MV-4-11 (cell line): ENCODE measurements around the gene FAM20C.
A peak's percentile ranks its signal among the peaks of the same experiment; 100 is the strongest.
"Not testable (repeated sequence)": the region's sequence is repeated elsewhere in the genome, so short reads cannot be mapped to it uniquely, and the experiment has no call there.

Experiments used
- DNase-seq: peaks from one replicate; lab custom pipeline; 2025; lab: John Stamatoyannopoulos, UW

Gene FAM20C

GRCh38 chr7:173209-173918, 19.0 kb upstream of the FAM20C start:
- no peak for DNase-seq

GRCh38 chr7:174716-175115, 17.7 kb upstream of the FAM20C start:
- DNase-seq = no peak

- DNase-seq = no peak
These were observed 16.4 kb upstream of the FAM20C start for GRCh38 chr7:175955-176354.

- DNase-seq = no peak
These were observed 16.0 kb upstream of the FAM20C start for GRCh38 chr7:176381-176780.

GRCh38 chr7:176786-177459, 15.4 kb upstream of the FAM20C start:
- no peak for DNase-seq

GRCh38 chr7:178444-178843, 13.9 kb upstream of the FAM20C start:
- peak; percentile 58 for DNase-seq

GRCh38 chr7:179209-179681, 13.1 kb upstream of the FAM20C start:
- peak; percentile 69 for DNase-seq

- no peak for DNase-seq
These were observed 12.2 kb upstream of the FAM20C start for GRCh38 chr7:179948-180694.

- no peak for DNase-seq
These were observed 10.6 kb upstream of the FAM20C start for GRCh38 chr7:181738-182137.

- not testable (repeated sequence) for DNase-seq
These were observed 9.9 kb upstream of the FAM20C start for GRCh38 chr7:182502-182901.

- DNase-seq = no peak
These were observed 8.7 kb upstream of the FAM20C start for GRCh38 chr7:183496-184292.

GRCh38 chr7:184294-185264, 7.8 kb upstream of the FAM20C start:
- DNase-seq = no peak

GRCh38 chr7:186516-187113, 5.8 kb upstream of the FAM20C start:
- DNase-seq = no peak

- no peak for DNase-seq
These were observed 5.0 kb upstream of the FAM20C start for GRCh38 chr7:187227-187927.

GRCh38 chr7:188174-188573, 4.2 kb upstream of the FAM20C start:
- DNase-seq = no peak

GRCh38 chr7:188727-189500, 3.5 kb upstream of the FAM20C start:
- DNase-seq = no peak

- DNase-seq = no peak
These were observed 2.7 kb upstream of the FAM20C start for GRCh38 chr7:189719-190118.

- DNase-seq = no peak
These were observed 2.2 kb upstream of the FAM20C start for GRCh38 chr7:190196-190595.
